HepG2 (cell line): ENCODE measurements around the gene GPT2. TPM values are rescaled to one million over a fixed set of nuclear protein-coding genes. Genes with fewer than 3 reads are reported as not detected.

ENCODE experiments used
- ADNP ChIP-seq: sonication (generic); formaldehyde crosslinking; IDR thresholded peaks from 2 replicates; pipeline ENCODE4 v1.4.0; 2020; ENCODE audit warnings: missing genetic modification reagents
- ATF7-NPFF ChIP-seq: sonication (generic); formaldehyde crosslinking; IDR thresholded peaks from 2 replicates; pipeline ENCODE4 v1.8.1; 2023; ENCODE audit warnings: mild to moderate bottlenecking, low read depth, missing genetic modification reagents, moderate library complexity
- ATM ChIP-seq: fragments of 450-650 bp; IDR thresholded peaks from 2 replicates; pipeline ENCODE4 v1.7.1; 2017; ENCODE audit warnings: mild to moderate bottlenecking, borderline replicate concordance
- BHLHE40 ChIP-seq: IDR thresholded peaks from 2 replicates; pipeline ENCODE4 v1.6.1; 2011; ENCODE audit warnings: low read length, improper control_type of control experiment
- CEBPG ChIP-seq: IDR thresholded peaks from 2 replicates; pipeline ENCODE4 v1.6.1; 2016
- DR1 ChIP-seq: sonication (generic); formaldehyde crosslinking; IDR thresholded peaks from 2 replicates; pipeline ENCODE4 v1.8.0; 2021; ENCODE audit warnings: mild to moderate bottlenecking, missing genetic modification reagents, inconsistent platforms
- ETS1 ChIP-seq: sonication (generic); formaldehyde crosslinking; IDR thresholded peaks from 2 replicates; pipeline ENCODE4 v1.4.0; 2020; ENCODE audit warnings: missing genetic modification reagents
- GLI4 ChIP-seq: sonication (generic); formaldehyde crosslinking; IDR thresholded peaks from 2 replicates; pipeline ENCODE4 v1.5.1; 2020; ENCODE audit warnings: missing genetic modification reagents, mild to moderate bottlenecking, moderate library complexity, borderline replicate concordance
- GLMP ChIP-seq: sonication (generic); formaldehyde crosslinking; IDR thresholded peaks from 2 replicates; pipeline ENCODE4 v1.9.0; 2021; ENCODE audit warnings: missing genetic modification reagents, mild to moderate bottlenecking, borderline replicate concordance
- GPBP1L1 ChIP-seq: sonication (generic); formaldehyde crosslinking; IDR thresholded peaks from 2 replicates; pipeline ENCODE4 v1.5.0; 2020; ENCODE audit warnings: mild to moderate bottlenecking, missing genetic modification reagents
- HES4 ChIP-seq: sonication (generic); formaldehyde crosslinking; IDR thresholded peaks from 2 replicates; pipeline ENCODE4 v1.9.0; 2021; ENCODE audit warnings: mild to moderate bottlenecking, missing genetic modification reagents, borderline replicate concordance
- HNF4G ChIP-seq, 2 experiments: sonication (generic) in 1 of 2; formaldehyde crosslinking in 1 of 2; IDR thresholded peaks; 2 replicates each; pipeline versions ENCODE4 v1.4.0 to v1.6.1; 2011 to 2020; ENCODE audit warnings: borderline replicate concordance in 2 of 2, low read depth in 2 of 2, mild to moderate bottlenecking in 2 of 2, low read length in 1 of 2, missing genetic modification reagents in 1 of 2, moderate library complexity in 1 of 2
- HNRNPLL ChIP-seq: fragments of 200-400 bp; formaldehyde crosslinking; IDR thresholded peaks from 2 replicates; pipeline ENCODE4 v1.6.1; 2017; ENCODE audit warnings: mild to moderate bottlenecking, low read depth, low read length; ENCODE audit not compliant: poor library complexity, severe bottlenecking
- MAFG ChIP-seq: sonication (generic); formaldehyde crosslinking; IDR thresholded peaks from 2 replicates; pipeline ENCODE4 v1.5.1; 2020; ENCODE audit warnings: mild to moderate bottlenecking, missing genetic modification reagents
- POLR2AphosphoS2 ChIP-seq: IDR thresholded peaks from 2 replicates; pipeline ENCODE4 v1.6.1; 2011; ENCODE audit warnings: low read depth, low read length, improper control_type of control experiment
- PRPF4 ChIP-seq: fragments of 200-400 bp; formaldehyde crosslinking; IDR thresholded peaks from 2 replicates; pipeline ENCODE4 v1.6.1; 2016; ENCODE audit warnings: low read length, low read depth; ENCODE audit not compliant: poor library complexity, severe bottlenecking
- SOX6 ChIP-seq, 2 experiments: fragments of 450-650 bp in 1 of 2; sonication (generic) in 1 of 2; formaldehyde crosslinking in 1 of 2; IDR thresholded peaks; 2 replicates each; pipeline versions ENCODE4 v1.4.0 to v1.6.1; 2017 to 2020; ENCODE audit warnings: antibody characterized with exemption in 1 of 2, mild to moderate bottlenecking in 1 of 2, missing genetic modification reagents in 1 of 2
- SSRP1 ChIP-seq: IDR thresholded peaks from 2 replicates; pipeline ENCODE4 v1.6.1; 2016; ENCODE audit warnings: control low read depth
- TMF1 ChIP-seq: sonication (generic); formaldehyde crosslinking; IDR thresholded peaks from 2 replicates; pipeline ENCODE4 v1.8.1; 2022; ENCODE audit warnings: low read depth, missing genetic modification reagents
- XBP1 ChIP-seq: sonication (generic); formaldehyde crosslinking; IDR thresholded peaks from 2 replicates; pipeline ENCODE4 v1.5.0; 2020; ENCODE audit warnings: missing genetic modification reagents
- ZBTB7B ChIP-seq: sonication (generic); formaldehyde crosslinking; IDR thresholded peaks from 2 replicates; pipeline ENCODE4 v1.4.0; 2020; ENCODE audit warnings: missing genetic modification reagents
- ZNF232 ChIP-seq: sonication (generic); formaldehyde crosslinking; IDR thresholded peaks from 2 replicates; pipeline ENCODE4 v1.4.0; 2020; ENCODE audit warnings: missing genetic modification reagents, borderline replicate concordance
- ZNF251 ChIP-seq: sonication (generic); formaldehyde crosslinking; IDR thresholded peaks from 2 replicates; pipeline ENCODE4 v1.9.0; 2021; ENCODE audit warnings: mild to moderate bottlenecking, missing genetic modification reagents
- ZNF329 ChIP-seq: sonication (generic); formaldehyde crosslinking; IDR thresholded peaks from 2 replicates; pipeline ENCODE4 v1.9.0; 2021; ENCODE audit warnings: low read depth, mild to moderate bottlenecking, missing genetic modification reagents
- ZNF343 ChIP-seq: sonication (generic); formaldehyde crosslinking; IDR thresholded peaks from 2 replicates; pipeline ENCODE4 v1.4.0; 2020; ENCODE audit warnings: mild to moderate bottlenecking, missing genetic modification reagents
- ZNF431 ChIP-seq: sonication (generic); formaldehyde crosslinking; IDR thresholded peaks from 2 replicates; pipeline ENCODE4 v1.9.0; 2022; ENCODE audit warnings: missing genetic modification reagents, low read depth, mild to moderate bottlenecking, borderline replicate concordance
- ZNF441 ChIP-seq: sonication (generic); formaldehyde crosslinking; IDR thresholded peaks from 2 replicates; pipeline ENCODE4 v1.7.0; 2021; ENCODE audit warnings: missing genetic modification reagents, borderline replicate concordance
- ZNF496 ChIP-seq: sonication (generic); formaldehyde crosslinking; IDR thresholded peaks from 2 replicates; pipeline ENCODE4 v1.8.1; 2023; ENCODE audit warnings: mild to moderate bottlenecking, moderate library complexity, missing genetic modification reagents; ENCODE audit not compliant: insufficient replicate concordance
- polyA plus RNA-seq, 8 experiments: library from polyadenylated mRNA; depleted of rRNA in 3 of 8; stranded (reverse) in 7 of 8; unstranded in 1 of 8; fragments of >200 nt; fragmentation: Illumina TruSeq in 4 of 8; extraction: Trizol in 4 of 8; gene quantifications; 2 replicates each; pipeline versions ENCODE4 v1.2.1 to v1.2.3, GENCODE V29; 2011 to 2016; ENCODE audit warnings: low read depth in 4 of 8, missing spikeins in 1 of 8, mixed read lengths in 1 of 8; ENCODE audit not compliant: insufficient read depth in 1 of 8
- total RNA-seq, 5 experiments: library from RNA; depleted of rRNA; stranded (reverse); fragments of >200 nt; fragmentation: Illumina TruSeq; extraction: Trizol; gene quantifications; 2 replicates each; pipeline ENCODE4 v1.2.3, GENCODE V29; 2016; ENCODE audit warnings: low read depth in 1 of 5

GPT2 gene
- total and polyA plus RNA-seq, 2 of the 13 experiments (the other 11 are each of a cell fraction or from before 2014, with no cell fraction given), result 138 to 267 TPM

- TF ChIP-seq ZBTB7B (CRISPR knock-in tag), result no peak
- TF ChIP-seq GLI4 (CRISPR knock-in tag), result no peak
- no peak for TF ChIP-seq XBP1 (CRISPR knock-in tag)
- TF ChIP-seq POLR2AphosphoS2, result no peak
- no peak for TF ChIP-seq ETS1 (CRISPR knock-in tag)
- TF ChIP-seq HNRNPLL, result no peak
- TF ChIP-seq TMF1 (CRISPR knock-in tag), result no peak
- TF ChIP-seq ZNF329 (CRISPR knock-in tag), result no peak
- no peak for TF ChIP-seq ADNP
- no peak for TF ChIP-seq GLMP
- no peak for TF ChIP-seq GPBP1L1 (CRISPR knock-in tag)
- TF ChIP-seq HNF4G (IDR thresholded peaks at IDR 0.05; ENCODE audit: borderline replicate concordance, low read depth, low read length), result no peak
- TF ChIP-seq HNF4G (CRISPR knock-in tag; IDR thresholded peaks at IDR 0.05; ENCODE audit: borderline replicate concordance, low read depth), result no peak
- TF ChIP-seq ZNF441, result no peak
- no peak for TF ChIP-seq ATM
- 0 out of 2 replicates have a peak, but pooled peaks have one; percentile 24 for TF ChIP-seq ZNF232 (CRISPR knock-in tag)
- no peak for TF ChIP-seq MAFG (CRISPR knock-in tag)
- no peak for TF ChIP-seq HES4 (CRISPR knock-in tag)
- no peak for TF ChIP-seq ZNF496
- no peak for TF ChIP-seq ZNF343 (CRISPR knock-in tag)
- no peak for TF ChIP-seq CEBPG (CRISPR knock-in tag)
- no peak for TF ChIP-seq PRPF4
- TF ChIP-seq BHLHE40, result no peak
- no peak for TF ChIP-seq DR1
- TF ChIP-seq ZNF431, result 0 out of 2 replicates have a peak, but pooled peaks have one; percentile 21
- TF ChIP-seq ZNF251 (CRISPR knock-in tag), result no peak
- no peak; the same call in 1 of the 2 replicates for TF ChIP-seq ATF7-NPFF (CRISPR knock-in tag)
- TF ChIP-seq SOX6 (IDR thresholded peaks at IDR 0.05), result no peak
- 0 out of 2 replicates have a peak, but pooled peaks have one; percentile 12 for TF ChIP-seq SOX6 (CRISPR knock-in tag; IDR thresholded peaks at IDR 0.05)
- 0 out of 2 replicates have a peak, but pooled peaks have one; percentile 3 for TF ChIP-seq SSRP1 (CRISPR knock-in tag)
Observed at GRCh38 chr16:46896314-46896968, 12.3 kb downstream of the GPT2 start (continued).
